Keratinocyte (primary cell): ENCODE results near the gene GIMAP8. TPM values are rescaled to one million over a fixed set of nuclear protein-coding genes. Genes with fewer than 3 reads are reported as not detected.

Source experiments
- DNase-seq: peaks from one replicate; pipeline ENCODE4 v3.0.0-alpha.2; 2011; ENCODE audit warnings: low read depth, missing footprints, low spot score
- FAIRE-seq: peaks from 2 replicates; lab custom pipeline; 2011; peaks lifted over from hg19 to GRCh38; lab: Jason Lieb, UNC
- H2AFZ ChIP-seq: 2 replicates; pipeline ENCODE4 v1.6.0; 2012; ENCODE audit warnings: low read length, control low read depth, inconsistent platforms; ENCODE audit not compliant: control insufficient read depth
- H3K27ac ChIP-seq: 2 replicates; pipeline ENCODE4 v1.5.1; 2011; ENCODE audit warnings: low read length; ENCODE audit not compliant: control insufficient read depth, insufficient read depth
- H3K27me3 ChIP-seq: 3 replicates; pipeline ENCODE4 v1.6.0; 2011; ENCODE audit warnings: low read length; ENCODE audit not compliant: control insufficient read depth, insufficient read depth; ENCODE audit errors: extremely low read depth
- H3K36me3 ChIP-seq, 2 experiments: 2 replicates in 1 of 2; 3 replicates in 1 of 2; pipeline ENCODE4 v1.5.1; 2011; ENCODE audit warnings: low read length in 2 of 2, mild to moderate bottlenecking in 1 of 2; ENCODE audit not compliant: control insufficient read depth in 2 of 2, insufficient read depth in 2 of 2; ENCODE audit errors: extremely low read depth in 1 of 2
- H3K4me1 ChIP-seq: 3 replicates; pipeline ENCODE4 v1.5.1; 2011; ENCODE audit warnings: low read length; ENCODE audit not compliant: control insufficient read depth, insufficient read depth; ENCODE audit errors: extremely low read depth
- H3K4me2 ChIP-seq: 3 replicates; pipeline ENCODE4 v1.6.0; 2011; ENCODE audit warnings: low read depth, low read length; ENCODE audit not compliant: control insufficient read depth, insufficient read depth; ENCODE audit errors: extremely low read depth
- H3K4me3 ChIP-seq, 3 experiments: fragments of 200-600 bp in 1 of 3; sonication (generic) in 1 of 3; 2 replicates in 2 of 3; 3 replicates in 1 of 3; pipeline ENCODE4 v1.5.1; 2011 to 2016; ENCODE audit warnings: low read length in 3 of 3, mild to moderate bottlenecking in 3 of 3, control low read depth in 2 of 3, inconsistent platforms in 1 of 3, low read depth in 1 of 3, mixed read lengths in 1 of 3, mixed run types in 1 of 3, moderate library complexity in 1 of 3; ENCODE audit not compliant: control insufficient read depth in 2 of 3, insufficient read depth in 2 of 3; ENCODE audit errors: extremely low read depth in 1 of 3
- H3K79me2 ChIP-seq: 2 replicates; pipeline ENCODE4 v1.6.0; 2012; ENCODE audit warnings: low read length; ENCODE audit not compliant: control insufficient read depth, insufficient read depth
- H3K9ac ChIP-seq: 3 replicates; pipeline ENCODE4 v1.6.0; 2011; ENCODE audit warnings: low read length; ENCODE audit not compliant: control insufficient read depth, insufficient read depth; ENCODE audit errors: extremely low read depth
- H3K9me1 ChIP-seq: 3 replicates; pipeline ENCODE4 v1.6.0; 2011; ENCODE audit warnings: low read length; ENCODE audit not compliant: control insufficient read depth, insufficient read depth; ENCODE audit errors: extremely low read depth
- H3K9me3 ChIP-seq: 2 replicates; pipeline ENCODE4 v1.5.1; 2012; ENCODE audit warnings: low read depth, low read length; ENCODE audit not compliant: control insufficient read depth
- H4K20me1 ChIP-seq: 3 replicates; pipeline ENCODE4 v1.6.0; 2011; ENCODE audit warnings: low read length; ENCODE audit not compliant: control insufficient read depth, insufficient read depth; ENCODE audit errors: extremely low read depth
- EZH2 ChIP-seq: IDR thresholded peaks from one replicate; pipeline ENCODE4 v1.6.1; 2012; ENCODE audit warnings: inconsistent platforms, mild to moderate bottlenecking, low read length, moderate library complexity
- dilution Hi-C: fragments of 300-500 bp; cut with MboI; formaldehyde crosslinking; loops from one replicate; pipeline ENCODE4 v1.7.0; 2020; ENCODE audit warnings: low sequenced_read_pairs; ENCODE audit not compliant: extremely low pct_ligation_motif_present
- polyA plus RNA-seq, 5 experiments: library from polyadenylated mRNA; depleted of rRNA in 3 of 5; stranded (reverse) in 3 of 5; stranded (forward) in 1 of 5; unstranded in 1 of 5; fragments of >200 nt; gene quantifications; 1 replicate in 1 of 5; 2 replicates in 3 of 5; 3 replicates in 1 of 5; pipeline versions ENCODE4 v1.2.1 to v1.2.3, GENCODE V29; 2011 to 2012; ENCODE audit warnings: missing spikeins in 2 of 5, low read depth in 1 of 5, low replicate concordance in 1 of 5
- TF ChIP-seq, protein P1 (sequence below), 3 experiments: IDR thresholded peaks in 1 of 3; conservative IDR thresholded peaks in 1 of 3; optimal IDR thresholded peaks in 1 of 3; 2 replicates in 2 of 3; 3 replicates in 1 of 3; pipeline versions ENCODE3 to v1.5.1; 2011; ENCODE audit warnings: low read length in 3 of 3, mild to moderate bottlenecking in 3 of 3, moderate library complexity in 2 of 3, control low read depth in 1 of 3, inconsistent platforms in 1 of 3; ENCODE audit not compliant: insufficient read depth in 2 of 3; ENCODE audit errors: extremely low read depth in 1 of 3

Gene GIMAP8
- polyA plus RNA-seq, 1 donor (not counting 4 experiments of a cell fraction or from before 2014, with no cell fraction given): 0.26 TPM

DNA sequence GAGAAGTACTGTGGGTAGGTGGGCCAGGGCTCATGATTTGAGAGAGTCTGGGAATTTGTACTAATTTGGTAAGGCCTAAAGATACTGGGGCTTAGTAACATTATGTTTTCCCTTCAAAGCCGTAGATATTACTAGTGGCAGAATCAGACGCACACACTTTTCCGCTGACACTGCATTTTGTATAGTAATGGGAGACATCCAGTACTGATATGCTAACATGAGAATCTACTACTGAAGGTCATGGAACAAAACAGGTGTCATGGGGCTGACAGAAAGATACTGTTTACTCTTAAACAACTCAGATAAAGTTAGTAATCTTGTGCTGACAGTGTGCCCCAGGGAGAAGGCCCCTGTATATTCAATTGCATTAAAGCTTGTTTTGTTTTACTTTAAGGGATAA is 53.2 kb downstream of the GIMAP8 start:
- DNase-seq: no peak
- dilution Hi-C loops: no loop called here
- Histone ChIP-seq H3K27me3 (no peaks in the 10 kb centered on the region), H3K79me2 (no peaks in the 10 kb centered on the region), H3K27ac (no peak overlapping the region), H3K9me3 (no peaks in the 10 kb centered on the region), H3K9ac (no peak overlapping the region), H2AFZ (no peak overlapping the region), H4K20me1 (no peaks in the 10 kb centered on the region), H3K4me2 (no peak overlapping the region), H3K4me1 (no peaks in the 10 kb centered on the region), H3K9me1 (no peaks in the 10 kb centered on the region), H3K36me3 (no peaks in the 10 kb centered on the region), H3K4me3 (no peak overlapping the region)
- TF ChIP-seq, protein P1, sequence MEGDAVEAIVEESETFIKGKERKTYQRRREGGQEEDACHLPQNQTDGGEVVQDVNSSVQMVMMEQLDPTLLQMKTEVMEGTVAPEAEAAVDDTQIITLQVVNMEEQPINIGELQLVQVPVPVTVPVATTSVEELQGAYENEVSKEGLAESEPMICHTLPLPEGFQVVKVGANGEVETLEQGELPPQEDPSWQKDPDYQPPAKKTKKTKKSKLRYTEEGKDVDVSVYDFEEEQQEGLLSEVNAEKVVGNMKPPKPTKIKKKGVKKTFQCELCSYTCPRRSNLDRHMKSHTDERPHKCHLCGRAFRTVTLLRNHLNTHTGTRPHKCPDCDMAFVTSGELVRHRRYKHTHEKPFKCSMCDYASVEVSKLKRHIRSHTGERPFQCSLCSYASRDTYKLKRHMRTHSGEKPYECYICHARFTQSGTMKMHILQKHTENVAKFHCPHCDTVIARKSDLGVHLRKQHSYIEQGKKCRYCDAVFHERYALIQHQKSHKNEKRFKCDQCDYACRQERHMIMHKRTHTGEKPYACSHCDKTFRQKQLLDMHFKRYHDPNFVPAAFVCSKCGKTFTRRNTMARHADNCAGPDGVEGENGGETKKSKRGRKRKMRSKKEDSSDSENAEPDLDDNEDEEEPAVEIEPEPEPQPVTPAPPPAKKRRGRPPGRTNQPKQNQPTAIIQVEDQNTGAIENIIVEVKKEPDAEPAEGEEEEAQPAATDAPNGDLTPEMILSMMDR (optimal IDR thresholded peaks at IDR 0.05 in 1 of 3, IDR thresholded peaks at IDR 0.05 in 1 of 3, conservative IDR thresholded peaks at IDR 0.05 in 1 of 3; ENCODE audit: extremely low read depth in 1 of 3, insufficient read depth in 2 of 3, low read length in 3 of 3): no peak
- no peak for TF ChIP-seq EZH2
- no peak for FAIRE-seq

DNA sequence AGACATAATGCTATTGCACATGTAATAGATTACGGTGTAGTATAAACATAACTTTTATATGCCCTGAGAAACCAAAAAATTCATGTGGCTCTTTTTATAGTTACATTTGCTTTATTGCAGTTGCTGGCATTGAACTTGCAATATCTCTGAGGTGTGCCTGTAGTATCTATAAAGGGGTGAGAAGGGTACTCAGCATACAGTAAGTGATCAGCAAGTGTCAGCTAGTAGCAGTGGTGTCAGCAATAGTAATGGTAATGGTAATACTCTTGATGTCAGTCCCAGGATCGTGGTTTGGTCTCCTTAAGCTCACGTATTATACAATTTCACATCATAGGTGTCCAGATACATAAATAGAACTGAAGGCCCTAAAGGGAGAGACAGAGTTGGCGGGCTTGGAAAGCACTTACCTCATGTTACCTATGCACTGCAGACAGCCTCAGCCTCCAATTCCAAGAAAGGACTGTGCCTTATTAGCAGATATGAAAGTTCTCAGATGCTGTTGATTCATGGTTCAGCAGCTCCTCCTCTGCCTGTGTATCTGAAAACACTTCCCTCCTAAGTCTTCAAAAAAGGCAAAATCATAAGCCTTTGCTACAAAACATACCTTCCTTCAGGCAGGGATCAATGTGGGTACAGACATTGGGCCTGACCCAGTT is 57.6 kb downstream of the GIMAP8 start:
- Histone ChIP-seq H3K27me3 (no peaks in the 10 kb centered on the region), H3K79me2 (no peaks in the 10 kb centered on the region), H3K4me2 (no peak overlapping the region), H3K4me3 (no peak overlapping the region), H3K9ac (no peak overlapping the region), H2AFZ (no peak overlapping the region), H3K4me1 (no peaks in the 10 kb centered on the region), H3K9me1 (no peaks in the 10 kb centered on the region), H3K36me3 (no peaks in the 10 kb centered on the region), H3K9me3 (no peaks in the 10 kb centered on the region), H4K20me1 (no peaks in the 10 kb centered on the region), H3K27ac (no peak overlapping the region)
- no peak for TF ChIP-seq EZH2
- TF ChIP-seq, protein P1 (optimal IDR thresholded peaks at IDR 0.05 in 1 of 3, IDR thresholded peaks at IDR 0.05 in 1 of 3, conservative IDR thresholded peaks at IDR 0.05 in 1 of 3; ENCODE audit: extremely low read depth in 1 of 3, insufficient read depth in 2 of 3, low read length in 3 of 3): no peak
- DNase-seq: no peak
- FAIRE-seq: no peak
- dilution Hi-C loops: no loop called here
